Measurements from ENCODE around the gene CACNA2D2. TPM values are rescaled to one million over a fixed set of nuclear protein-coding genes. Genes with fewer than 3 reads are reported as not detected.

The CACNA2D2 gene
- total and polyA plus RNA-seq, 2 donors from 2014 or later = 3.6 to 6.0 TPM

- DNase-seq (no peak), FAIRE-seq (no peak)
- Histone ChIP-seq H3K9ac (ENCODE audit: low read length in 3 of 3) (no peak overlapping the region), H3K36me3 (ENCODE audit: control insufficient read depth in 2 of 3, insufficient read depth in 3 of 3, low read length in 3 of 3) (no peaks in the 10 kb centered on the region), H3K4me1 (ENCODE audit: control insufficient read depth in 2 of 3, insufficient read depth in 2 of 3, low read depth in 1 of 3, low read length in 3 of 3) (no peaks in the 10 kb centered on the region), H3K9me3 (ENCODE audit: control insufficient read depth in 2 of 3, insufficient read depth in 1 of 3, low read length in 3 of 3) (no peaks in the 10 kb centered on the region), H3K4me3 (ENCODE audit: low read length in 3 of 3) (no peak overlapping the region), H3K27me3 (ENCODE audit: control insufficient read depth, insufficient read depth, low read length) (no peaks in the 10 kb centered on the region), H3K27ac (ENCODE audit: low read depth in 2 of 2, low read length in 2 of 2) (no peak overlapping the region)
- no peak for TF ChIP-seq CTCF (IDR thresholded peaks at IDR 0.05; ENCODE audit: borderline replicate concordance, extremely low read depth, insufficient read depth)
- intact Hi-C loops (cut with DNase I) = no loop called here
Measured at GRCh38 chr3:50428007-50428633, 75.3 kb downstream of the CACNA2D2 start.

DNA sequence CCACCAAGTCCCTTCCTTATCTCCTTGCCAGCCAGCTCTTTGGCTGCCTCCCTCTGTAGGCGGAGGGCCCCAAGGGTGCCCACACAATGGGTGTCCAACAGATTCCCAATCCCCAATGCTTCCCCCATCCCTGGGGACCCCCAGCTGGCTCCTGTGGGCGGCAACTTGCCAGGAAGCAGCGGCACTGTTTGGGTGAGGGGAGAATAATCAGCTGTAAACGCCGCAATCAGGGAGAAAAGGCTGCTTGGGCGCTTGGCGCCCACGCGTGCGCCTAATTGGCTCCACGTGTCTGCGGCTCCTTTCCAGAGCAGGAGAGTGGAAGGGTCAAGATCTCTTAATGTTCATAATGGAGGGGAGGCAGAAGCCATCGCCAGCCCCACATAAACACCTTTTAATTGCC lies 76.2 kb downstream of the CACNA2D2 start:
- FAIRE-seq (no peak), DNase-seq (no peak)
- H3K27ac ChIP-seq (ENCODE audit: low read depth in 2 of 2, low read length in 2 of 2) = no peak overlapping the region
- intact Hi-C loops (cut with DNase I) = no loop called here
- H3K9me3 ChIP-seq (ENCODE audit: control insufficient read depth in 2 of 3, insufficient read depth in 1 of 3, low read length in 3 of 3) = no peaks in the 10 kb centered on the region
- no peaks in the 10 kb centered on the region for H3K4me1 ChIP-seq (ENCODE audit: control insufficient read depth in 2 of 3, insufficient read depth in 2 of 3, low read depth in 1 of 3, low read length in 3 of 3)
- H3K9ac ChIP-seq (ENCODE audit: low read length in 3 of 3) = no peak overlapping the region
- no peak for TF ChIP-seq CTCF (IDR thresholded peaks at IDR 0.05; ENCODE audit: borderline replicate concordance, extremely low read depth, insufficient read depth)
- no peaks in the 10 kb centered on the region for H3K36me3 ChIP-seq (ENCODE audit: control insufficient read depth in 2 of 3, insufficient read depth in 3 of 3, low read length in 3 of 3)
- no peak overlapping the region for H3K4me3 ChIP-seq (ENCODE audit: low read length in 3 of 3)
- no peaks in the 10 kb centered on the region for H3K27me3 ChIP-seq (ENCODE audit: control insufficient read depth, insufficient read depth, low read length)

GRCh38 chr3:50425911-50426310 lies 77.5 kb downstream of the CACNA2D2 start:
- no peak overlapping the region for H3K27ac ChIP-seq (ENCODE audit: low read depth in 2 of 2, low read length in 2 of 2)
- FAIRE-seq (no peak), DNase-seq (no peak)
- H3K4me3 ChIP-seq (ENCODE audit: low read length in 3 of 3) = no peak overlapping the region
- H3K27me3 ChIP-seq (ENCODE audit: control insufficient read depth, insufficient read depth, low read length) = no peaks in the 10 kb centered on the region
- intact Hi-C loops (cut with DNase I) = no loop called here
- H3K36me3 ChIP-seq (ENCODE audit: control insufficient read depth in 2 of 3, insufficient read depth in 3 of 3, low read length in 3 of 3) = no peaks in the 10 kb centered on the region
- TF ChIP-seq CTCF (IDR thresholded peaks at IDR 0.05; ENCODE audit: borderline replicate concordance, extremely low read depth, insufficient read depth) = no peak
- H3K9me3 ChIP-seq (ENCODE audit: control insufficient read depth in 2 of 3, insufficient read depth in 1 of 3, low read length in 3 of 3) = no peaks in the 10 kb centered on the region
- H3K9ac ChIP-seq (ENCODE audit: low read length in 3 of 3) = no peak overlapping the region
- no peaks in the 10 kb centered on the region for H3K4me1 ChIP-seq (ENCODE audit: control insufficient read depth in 2 of 3, insufficient read depth in 2 of 3, low read depth in 1 of 3, low read length in 3 of 3)

DNA sequence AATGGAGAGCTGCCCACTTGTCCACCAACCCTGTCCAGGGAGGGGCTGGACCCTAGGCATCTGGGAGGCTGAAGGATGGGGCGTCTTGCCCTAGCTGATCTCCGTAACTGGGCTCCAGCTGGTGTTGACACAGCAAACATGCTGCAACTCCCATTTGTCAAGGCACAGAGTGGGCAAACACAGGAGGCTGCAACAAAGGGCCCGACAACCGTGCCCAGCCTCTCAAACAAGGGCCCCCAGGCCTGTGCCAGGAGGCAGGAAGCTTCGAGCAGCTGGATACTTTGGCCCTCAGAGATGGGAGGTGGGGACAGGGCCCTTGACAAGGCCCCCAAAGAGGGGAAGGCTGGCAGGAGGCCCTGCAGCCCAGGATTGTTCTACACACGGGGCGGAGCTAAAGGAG lies 79.9 kb downstream of the CACNA2D2 start:
- Histone ChIP-seq H3K9me3 (ENCODE audit: control insufficient read depth in 2 of 3, insufficient read depth in 1 of 3, low read length in 3 of 3) (no peaks in the 10 kb centered on the region), H3K4me3 (ENCODE audit: low read length in 3 of 3) (no peak overlapping the region), H3K4me1 (ENCODE audit: control insufficient read depth in 2 of 3, insufficient read depth in 2 of 3, low read depth in 1 of 3, low read length in 3 of 3) (no peaks in the 10 kb centered on the region), H3K36me3 (ENCODE audit: control insufficient read depth in 2 of 3, insufficient read depth in 3 of 3, low read length in 3 of 3) (no peaks in the 10 kb centered on the region), H3K9ac (ENCODE audit: low read length in 3 of 3) (no peak overlapping the region), H3K27ac (ENCODE audit: low read depth in 2 of 2, low read length in 2 of 2) (no peak overlapping the region), H3K27me3 (ENCODE audit: control insufficient read depth, insufficient read depth, low read length) (no peaks in the 10 kb centered on the region)
- intact Hi-C loops (cut with DNase I) = no loop called here
- TF ChIP-seq CTCF (IDR thresholded peaks at IDR 0.05; ENCODE audit: borderline replicate concordance, extremely low read depth, insufficient read depth) = no peak
- FAIRE-seq (no peak), DNase-seq (no peak)

Measured in kidney (tissue), 14 donors.